ENCODE results near the gene SLC13A3. TPM values are rescaled to one million over a fixed set of nuclear protein-coding genes. Genes with fewer than 3 reads are reported as not detected.

Gene SLC13A3
- total RNA-seq, 1 experiment from 2014 or later, result 17.5 TPM

DNA sequence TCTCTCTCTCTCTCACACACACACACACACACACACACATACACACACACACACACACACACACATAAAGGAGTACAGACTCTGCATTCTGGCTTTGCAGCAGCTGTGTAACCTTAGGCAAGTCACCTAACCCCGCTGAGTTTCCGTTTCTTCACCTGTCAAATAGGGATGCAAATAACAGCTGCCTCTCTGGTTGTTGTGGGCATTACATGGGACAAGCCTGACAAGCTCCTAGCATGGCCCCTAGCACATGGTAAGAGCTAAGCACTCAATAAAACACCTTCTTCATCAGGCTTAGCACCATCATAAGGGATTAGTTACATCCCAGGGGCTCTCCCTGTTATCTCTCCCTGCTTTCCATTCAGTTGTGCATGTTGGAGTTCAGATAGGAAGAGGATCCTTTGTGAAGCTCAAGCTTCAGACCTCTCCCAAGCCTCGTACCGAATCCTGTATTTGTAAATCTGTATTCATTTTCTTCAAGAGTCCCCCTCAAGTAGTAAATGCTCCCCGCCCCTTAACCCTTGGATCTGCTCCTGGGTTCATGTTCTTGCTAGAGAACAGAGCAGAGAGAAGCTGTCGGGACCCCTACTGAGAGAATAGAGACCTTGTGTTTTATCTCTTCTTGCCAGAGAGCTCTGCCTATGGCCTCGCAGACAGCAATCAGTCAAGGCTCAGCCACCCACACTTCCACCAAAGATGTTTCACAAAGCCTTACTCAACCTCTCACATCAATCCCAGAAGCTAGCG, 2.2 kb downstream of the SLC13A3 start:
- Histone ChIP-seq H3K9ac (ENCODE audit: extremely low read depth, insufficient read length, low read length) (no peak overlapping the region), H4K5ac (ENCODE audit: insufficient read length, low read depth, low read length) (no peak overlapping the region), H3K9me3 (ENCODE audit: control insufficient read depth, low read depth, low read length) (no peaks in the 10 kb centered on the region), H3K4me2 (ENCODE audit: insufficient read depth, insufficient read length, low read length) (no peak overlapping the region), H2BK15ac (ENCODE audit: low read depth, low read length) (no peak overlapping the region), H4K91ac (ENCODE audit: insufficient read length, low read depth, low read length) (no peak overlapping the region), H4K8ac (replicated peaks; ENCODE audit: insufficient read length, low read depth, low read length) (no peak overlapping the region), H3T11ph (ENCODE audit: low read length) (no peak overlapping the region), H2BK12ac (ENCODE audit: insufficient read length, low read depth, low read length) (no peak overlapping the region), H3K79me1 (ENCODE audit: insufficient read depth, low read depth, low read length, poor library complexity, severe bottlenecking) (no peaks in the 10 kb centered on the region), H3K56ac (ENCODE audit: insufficient read length, low read depth, low read length) (no peak overlapping the region), H3K27me3 (ENCODE audit: insufficient read depth, low read length) (no peaks in the 10 kb centered on the region; the same call in 1 of the 2 replicates), H2BK5ac (ENCODE audit: insufficient read length, low read length) (no peak overlapping the region), H3K27ac (ENCODE audit: insufficient read length, low read depth, low read length) (no peak overlapping the region), H2BK120ac (ENCODE audit: low read depth, low read length, poor library complexity, severe bottlenecking) (no peak overlapping the region), H3K23me2 (ENCODE audit: insufficient read length, low read depth, low read length, poor library complexity, severe bottlenecking) (no peaks in the 10 kb centered on the region), H3K14ac (ENCODE audit: insufficient read depth, low read length) (no peak overlapping the region), H2AK5ac (ENCODE audit: insufficient read length, low read length) (no peak overlapping the region), H2AFZ (ENCODE audit: low read length) (no peak overlapping the region), H3K4ac (ENCODE audit: low read depth, low read length) (no peak overlapping the region), H3K79me2 (ENCODE audit: insufficient read depth, low read length) (no peaks in the 10 kb centered on the region), H3K18ac (ENCODE audit: insufficient read length, low read depth, low read length) (no peak overlapping the region), H3K23ac (ENCODE audit: insufficient read length, low read depth, low read length) (no peak overlapping the region), H2BK20ac (ENCODE audit: low read depth, low read length, poor library complexity, severe bottlenecking) (no peak overlapping the region), H3K4me1 (ENCODE audit: insufficient read depth, low read length) (no peaks in the 10 kb centered on the region), H4K20me1 (ENCODE audit: control insufficient read depth, insufficient read depth, insufficient read length) (peaks cover 2% of the 10 kb centered on the region)
- Mint-ChIP-seq H3K27me3 (ENCODE audit: low read depth) (peaks cover 45% of the 10 kb centered on the region), H3K27ac (no peak overlapping the region), H3K36me3 (ENCODE audit: insufficient read depth in 1 of 3, low read depth in 3 of 3) (peaks cover 0 to 10% (median 0%) of the 10 kb centered on the region in 3 experiments; a peak in 3 of 7 replicates), H3K4me3 (no peak overlapping the region), H3K9me3 (peaks cover 0 to 2% of the 10 kb centered on the region in 2 experiments; a peak in 1 of 5 replicates), H3K4me1 (peaks cover 26 to 40% of the 10 kb centered on the region in 2 experiments)
- whole genome bisulfite sequencing (ENCODE audit: extremely low coverage, insufficient read length, low lambda C conversion rate), result no CpG with 5 or more reads among the region's 8 CpGs
- no peak for DNase-seq
- TF ChIP-seq, protein P1, sequence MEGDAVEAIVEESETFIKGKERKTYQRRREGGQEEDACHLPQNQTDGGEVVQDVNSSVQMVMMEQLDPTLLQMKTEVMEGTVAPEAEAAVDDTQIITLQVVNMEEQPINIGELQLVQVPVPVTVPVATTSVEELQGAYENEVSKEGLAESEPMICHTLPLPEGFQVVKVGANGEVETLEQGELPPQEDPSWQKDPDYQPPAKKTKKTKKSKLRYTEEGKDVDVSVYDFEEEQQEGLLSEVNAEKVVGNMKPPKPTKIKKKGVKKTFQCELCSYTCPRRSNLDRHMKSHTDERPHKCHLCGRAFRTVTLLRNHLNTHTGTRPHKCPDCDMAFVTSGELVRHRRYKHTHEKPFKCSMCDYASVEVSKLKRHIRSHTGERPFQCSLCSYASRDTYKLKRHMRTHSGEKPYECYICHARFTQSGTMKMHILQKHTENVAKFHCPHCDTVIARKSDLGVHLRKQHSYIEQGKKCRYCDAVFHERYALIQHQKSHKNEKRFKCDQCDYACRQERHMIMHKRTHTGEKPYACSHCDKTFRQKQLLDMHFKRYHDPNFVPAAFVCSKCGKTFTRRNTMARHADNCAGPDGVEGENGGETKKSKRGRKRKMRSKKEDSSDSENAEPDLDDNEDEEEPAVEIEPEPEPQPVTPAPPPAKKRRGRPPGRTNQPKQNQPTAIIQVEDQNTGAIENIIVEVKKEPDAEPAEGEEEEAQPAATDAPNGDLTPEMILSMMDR (conservative IDR thresholded peaks at IDR 0.05), result peak; percentile 24; the same call in 2 of the 3 replicates

All from H9 (cell line).